ENCODE data around the gene NEFH.
"Not testable (repeated sequence)": the region's sequence is repeated elsewhere in the genome, so short reads cannot be mapped to it uniquely, and the experiment has no call there.

Gene NEFH

DNA sequence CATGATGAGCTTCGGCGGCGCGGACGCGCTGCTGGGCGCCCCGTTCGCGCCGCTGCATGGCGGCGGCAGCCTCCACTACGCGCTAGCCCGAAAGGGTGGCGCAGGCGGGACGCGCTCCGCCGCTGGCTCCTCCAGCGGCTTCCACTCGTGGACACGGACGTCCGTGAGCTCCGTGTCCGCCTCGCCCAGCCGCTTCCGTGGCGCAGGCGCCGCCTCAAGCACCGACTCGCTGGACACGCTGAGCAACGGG, 169 bp downstream of the NEFH start:
- peaks cover 48% of the 10 kb centered on the region for H3K27me3 Mint-ChIP-seq (ENCODE audit: low read depth)
- no peak overlapping the region for H3K27ac Mint-ChIP-seq
- H3K4me3 Mint-ChIP-seq: no peak overlapping the region
- H3K36me3 Mint-ChIP-seq (ENCODE audit: low read depth): peaks cover 3% of the 10 kb centered on the region
- peaks cover 12% of the 10 kb centered on the region for H3K4me1 Mint-ChIP-seq (ENCODE audit: low read depth)
- no peaks in the 10 kb centered on the region for H3K9me3 Mint-ChIP-seq

DNA sequence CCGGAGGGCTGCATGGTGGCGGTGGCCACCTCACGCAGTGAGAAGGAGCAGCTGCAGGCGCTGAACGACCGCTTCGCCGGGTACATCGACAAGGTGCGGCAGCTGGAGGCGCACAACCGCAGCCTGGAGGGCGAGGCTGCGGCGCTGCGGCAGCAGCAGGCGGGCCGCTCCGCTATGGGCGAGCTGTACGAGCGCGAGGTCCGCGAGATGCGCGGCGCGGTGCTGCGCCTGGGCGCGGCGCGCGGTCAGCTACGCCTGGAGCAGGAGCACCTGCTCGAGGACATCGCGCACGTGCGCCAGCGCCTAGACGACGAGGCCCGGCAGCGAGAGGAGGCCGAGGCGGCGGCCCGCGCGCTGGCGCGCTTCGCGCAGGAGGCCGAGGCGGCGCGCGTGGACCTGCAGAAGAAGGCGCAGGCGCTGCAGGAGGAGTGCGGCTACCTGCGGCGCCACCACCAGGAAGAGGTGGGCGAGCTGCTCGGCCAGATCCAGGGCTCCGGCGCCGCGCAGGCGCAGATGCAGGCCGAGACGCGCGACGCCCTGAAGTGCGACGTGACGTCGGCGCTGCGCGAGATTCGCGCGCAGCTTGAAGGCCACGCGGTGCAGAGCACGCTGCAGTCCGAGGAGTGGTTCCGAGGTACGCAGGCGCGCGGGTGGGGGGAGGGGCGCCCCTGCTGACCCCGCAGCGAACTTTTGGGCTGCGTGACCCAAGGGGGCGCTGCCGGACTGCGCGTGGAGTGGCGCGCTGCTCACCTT, 670 bp downstream of the NEFH start:
- Mint-ChIP-seq H3K27ac (no peak overlapping the region), H3K9me3 (no peaks in the 10 kb centered on the region), H3K4me1 (ENCODE audit: low read depth) (peaks cover 12% of the 10 kb centered on the region), H3K4me3 (peak overlapping the region; percentile 67), H3K36me3 (ENCODE audit: low read depth) (peaks cover 3% of the 10 kb centered on the region), H3K27me3 (ENCODE audit: low read depth) (peaks cover 43% of the 10 kb centered on the region)

DNA sequence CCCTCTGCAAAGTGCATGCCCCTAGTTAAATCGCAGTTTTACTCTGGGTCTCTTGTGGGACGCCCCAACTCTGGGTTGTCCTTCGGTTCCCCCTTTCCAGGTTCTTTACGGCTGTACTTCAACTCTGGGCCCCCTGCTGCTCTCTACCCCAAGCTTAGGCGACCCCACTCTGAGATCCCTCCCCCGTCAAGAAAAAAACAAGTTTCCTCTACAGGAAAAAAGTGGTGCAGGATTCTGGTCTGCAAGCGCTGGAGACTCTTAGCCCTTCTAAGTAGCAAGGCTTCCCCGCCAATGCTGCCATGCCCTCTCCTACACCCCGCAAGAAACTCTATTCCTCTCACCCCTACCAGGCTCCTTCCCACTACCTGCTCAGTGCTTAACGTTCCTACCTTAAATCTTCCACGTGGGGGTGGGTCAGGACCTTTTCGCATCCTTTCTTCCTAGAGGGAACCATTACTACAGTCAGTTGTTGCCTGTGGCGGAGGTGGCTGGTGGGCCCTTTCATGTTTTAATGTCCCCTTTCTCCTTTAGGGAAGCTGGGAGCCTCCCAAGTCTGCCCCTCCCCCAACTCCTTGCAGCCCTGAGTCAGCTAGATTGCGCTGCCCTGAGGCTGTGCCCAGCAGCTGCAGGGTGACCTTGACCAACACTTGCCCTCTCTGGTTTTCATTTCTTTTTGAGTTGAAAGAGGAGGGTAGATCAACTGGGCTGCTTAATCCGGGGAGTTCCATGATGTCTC, 1.4 kb downstream of the NEFH start:
- peak overlapping the region; percentile 55 for H3K27ac Mint-ChIP-seq
- peaks cover 42% of the 10 kb centered on the region for H3K27me3 Mint-ChIP-seq (ENCODE audit: low read depth)
- H3K9me3 Mint-ChIP-seq: no peaks in the 10 kb centered on the region
- H3K36me3 Mint-ChIP-seq (ENCODE audit: low read depth): peaks cover 3% of the 10 kb centered on the region
- peak overlapping the region; percentile 67 for H3K4me3 Mint-ChIP-seq
- H3K4me1 Mint-ChIP-seq (ENCODE audit: low read depth): peaks cover 12% of the 10 kb centered on the region

DNA sequence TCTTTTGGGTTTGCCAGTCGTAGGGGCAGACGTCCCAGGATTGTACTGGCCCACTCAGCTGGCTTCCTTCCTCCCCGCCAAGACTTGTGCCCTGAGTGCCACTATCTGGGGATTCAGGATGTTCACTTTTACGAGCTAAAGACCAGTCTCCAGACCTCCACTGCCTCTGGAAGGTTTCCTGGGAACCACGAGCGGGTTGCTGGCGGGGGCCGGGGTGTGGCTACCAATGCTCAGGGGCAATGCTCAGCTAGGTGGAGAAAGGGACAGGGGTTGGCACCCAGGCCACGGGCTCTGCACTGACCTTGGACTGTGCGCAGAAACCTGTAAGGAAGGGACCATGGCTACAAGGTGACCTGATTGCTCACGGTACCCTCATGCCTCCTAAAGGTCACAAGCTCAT, 2.2 kb downstream of the NEFH start:
- H3K9me3 Mint-ChIP-seq: no peaks in the 10 kb centered on the region
- no peak overlapping the region for H3K27ac Mint-ChIP-seq
- H3K4me3 Mint-ChIP-seq: peak overlapping the region; percentile 28
- peaks cover 3% of the 10 kb centered on the region for H3K36me3 Mint-ChIP-seq (ENCODE audit: low read depth)
- peaks cover 12% of the 10 kb centered on the region for H3K4me1 Mint-ChIP-seq (ENCODE audit: low read depth)
- H3K27me3 Mint-ChIP-seq (ENCODE audit: low read depth): peaks cover 39% of the 10 kb centered on the region

DNA sequence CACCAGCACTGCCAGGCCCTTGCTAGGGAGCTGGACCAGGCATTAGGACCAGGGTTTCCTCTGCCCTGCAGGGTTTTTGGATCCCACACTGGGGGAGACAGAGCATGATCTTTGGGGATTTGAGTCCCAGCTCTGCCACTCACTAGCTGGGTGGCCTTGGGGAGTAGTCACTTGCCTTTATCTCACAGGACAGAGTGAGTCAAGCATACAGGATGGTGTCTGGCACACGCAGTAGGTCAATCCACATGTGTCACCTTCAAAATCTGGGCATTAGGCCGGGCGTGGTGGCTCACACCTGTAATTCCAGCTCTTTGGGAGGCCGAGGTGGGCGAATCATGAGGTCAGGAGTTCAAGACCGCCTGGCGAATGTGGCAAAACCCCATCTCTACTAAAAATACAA, 2.7 kb downstream of the NEFH start:
- peaks cover 37% of the 10 kb centered on the region for H3K27me3 Mint-ChIP-seq (ENCODE audit: low read depth)
- H3K9me3 Mint-ChIP-seq: no peaks in the 10 kb centered on the region

DNA sequence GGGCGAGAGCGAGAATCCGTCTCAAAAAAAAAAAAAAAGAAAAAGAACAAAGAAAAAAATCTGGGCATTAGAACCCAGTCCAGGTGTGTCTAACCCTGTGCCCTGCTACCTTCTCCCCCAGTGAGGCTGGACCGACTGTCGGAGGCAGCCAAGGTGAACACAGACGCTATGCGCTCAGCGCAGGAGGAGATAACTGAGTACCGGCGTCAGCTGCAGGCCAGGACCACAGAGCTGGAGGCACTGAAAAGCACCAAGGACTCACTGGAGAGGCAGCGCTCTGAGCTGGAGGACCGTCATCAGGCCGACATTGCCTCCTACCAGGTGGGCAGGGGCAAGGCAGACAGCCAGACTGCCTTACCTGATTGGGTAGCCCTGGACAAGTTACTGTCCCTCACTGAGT, 3.2 kb downstream of the NEFH start:
- H3K9me3 Mint-ChIP-seq: no peaks in the 10 kb centered on the region
- H3K27me3 Mint-ChIP-seq (ENCODE audit: low read depth): peaks cover 32% of the 10 kb centered on the region
- peaks cover 3% of the 10 kb centered on the region for H3K36me3 Mint-ChIP-seq (ENCODE audit: low read depth)
- no peak overlapping the region for H3K4me3 Mint-ChIP-seq
- peaks cover 12% of the 10 kb centered on the region for H3K4me1 Mint-ChIP-seq (ENCODE audit: low read depth)
- H3K27ac Mint-ChIP-seq: no peak overlapping the region

More for the DNA sequence above, 2.7 kb downstream of the NEFH start:
- Mint-ChIP-seq H3K4me3 (no peak overlapping the region), H3K4me1 (ENCODE audit: low read depth) (peaks cover 12% of the 10 kb centered on the region), H3K27ac (no peak overlapping the region), H3K36me3 (ENCODE audit: low read depth) (peaks cover 3% of the 10 kb centered on the region)

DNA sequence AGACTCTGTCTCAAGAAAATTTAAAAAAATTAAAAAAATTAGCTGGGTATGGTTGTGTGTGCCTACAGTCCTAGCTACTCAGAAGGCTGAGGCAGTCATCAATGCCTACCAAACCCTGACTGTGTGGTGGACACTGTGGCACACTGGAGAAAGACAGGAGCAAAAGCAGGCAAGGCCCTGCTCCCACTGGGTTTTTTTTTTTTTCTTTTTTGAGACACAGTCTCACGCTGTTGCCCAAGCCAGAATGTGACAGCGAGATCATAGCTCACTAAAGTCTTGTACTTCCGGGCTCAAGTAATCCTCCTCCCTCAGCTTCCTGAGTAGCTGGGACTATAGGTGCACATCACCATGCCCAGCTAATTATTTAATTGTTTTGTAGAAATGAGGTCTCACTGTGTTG, 4.6 kb downstream of the NEFH start:
- Mint-ChIP-seq H3K27ac (no peak overlapping the region), H3K9me3 (no peaks in the 10 kb centered on the region), H3K4me1 (ENCODE audit: low read depth) (peaks cover 4% of the 10 kb centered on the region), H3K36me3 (ENCODE audit: low read depth) (peaks cover 3% of the 10 kb centered on the region), H3K4me3 (no peak overlapping the region), H3K27me3 (ENCODE audit: low read depth) (peaks cover 18% of the 10 kb centered on the region)

DNA sequence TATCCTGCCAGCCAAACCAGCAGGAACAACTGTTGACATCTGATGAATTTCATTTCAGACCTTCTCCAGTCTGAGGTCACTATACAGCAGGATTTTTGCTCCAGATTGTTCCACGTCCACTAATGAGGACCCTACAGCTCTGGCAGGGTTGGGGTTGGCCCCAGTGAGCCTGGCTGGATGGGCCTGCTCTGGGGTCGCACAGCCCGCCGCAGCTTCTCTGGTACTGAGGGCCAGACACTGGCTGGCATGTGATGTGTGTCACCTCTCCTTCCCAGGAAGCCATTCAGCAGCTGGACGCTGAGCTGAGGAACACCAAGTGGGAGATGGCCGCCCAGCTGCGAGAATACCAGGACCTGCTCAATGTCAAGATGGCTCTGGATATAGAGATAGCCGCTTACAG, 5.4 kb downstream of the NEFH start:
- no peak overlapping the region for H3K27ac Mint-ChIP-seq
- H3K4me1 Mint-ChIP-seq (ENCODE audit: low read depth): peaks cover 4% of the 10 kb centered on the region
- no peak overlapping the region for H3K4me3 Mint-ChIP-seq
- H3K27me3 Mint-ChIP-seq (ENCODE audit: low read depth): peaks cover 20% of the 10 kb centered on the region
- H3K36me3 Mint-ChIP-seq (ENCODE audit: low read depth): peaks cover 3% of the 10 kb centered on the region
- H3K9me3 Mint-ChIP-seq: no peaks in the 10 kb centered on the region

DNA sequence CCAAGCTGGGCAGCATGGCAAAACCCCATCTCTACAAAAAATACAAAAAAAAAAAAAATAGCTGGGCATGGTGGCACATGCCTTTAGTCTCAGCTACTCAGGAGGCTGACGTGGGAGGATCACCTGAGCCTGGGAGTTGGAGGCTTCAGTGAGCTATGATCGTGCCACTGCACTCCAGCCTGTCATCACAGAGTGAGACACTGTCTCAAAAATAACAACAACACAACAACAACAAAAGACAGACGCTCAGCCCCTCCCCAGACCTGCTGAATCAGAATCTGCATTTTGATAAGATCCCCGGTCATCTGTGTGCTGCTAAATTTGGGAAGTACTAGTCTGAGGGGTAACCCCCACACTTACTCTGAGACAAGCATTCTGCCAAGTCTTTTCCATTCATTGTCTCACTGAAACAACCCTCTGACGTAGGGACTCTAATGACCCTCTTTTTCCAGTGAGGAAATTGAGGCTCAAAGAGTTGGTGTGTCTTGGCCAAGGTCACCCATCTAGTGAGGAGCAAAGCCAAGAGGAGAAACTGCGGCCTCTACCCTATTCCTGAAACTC, 7.5 kb downstream of the NEFH start:
- H3K4me1 Mint-ChIP-seq (ENCODE audit: low read depth): no peaks in the 10 kb centered on the region
- H3K27ac Mint-ChIP-seq: no peak overlapping the region
- no peak overlapping the region for H3K4me3 Mint-ChIP-seq

DNA sequence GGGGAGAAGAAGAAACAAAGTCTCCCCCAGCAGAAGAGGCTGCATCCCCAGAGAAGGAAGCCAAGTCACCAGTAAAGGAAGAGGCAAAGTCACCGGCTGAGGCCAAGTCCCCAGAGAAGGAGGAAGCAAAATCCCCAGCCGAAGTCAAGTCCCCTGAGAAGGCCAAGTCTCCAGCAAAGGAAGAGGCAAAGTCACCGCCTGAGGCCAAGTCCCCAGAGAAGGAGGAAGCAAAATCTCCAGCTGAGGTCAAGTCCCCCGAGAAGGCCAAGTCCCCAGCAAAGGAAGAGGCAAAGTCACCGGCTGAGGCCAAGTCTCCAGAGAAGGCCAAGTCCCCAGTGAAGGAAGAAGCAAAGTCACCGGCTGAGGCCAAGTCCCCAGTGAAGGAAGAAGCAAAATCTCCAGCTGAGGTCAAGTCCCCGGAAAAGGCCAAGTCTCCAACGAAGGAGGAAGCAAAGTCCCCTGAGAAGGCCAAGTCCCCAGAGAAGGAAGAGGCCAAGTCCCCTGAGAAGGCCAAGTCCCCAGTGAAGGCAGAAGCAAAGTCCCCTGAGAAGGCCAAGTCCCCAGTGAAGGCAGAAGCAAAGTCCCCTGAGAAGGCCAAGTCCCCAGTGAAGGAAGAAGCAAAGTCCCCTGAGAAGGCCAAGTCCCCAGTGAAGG, 9.2 kb downstream of the NEFH start:
- not testable (repeated sequence) for H3K4me3 Mint-ChIP-seq; H3K9me3 Mint-ChIP-seq; H3K4me1 Mint-ChIP-seq (ENCODE audit: low read depth); H3K36me3 Mint-ChIP-seq (ENCODE audit: low read depth); H3K27me3 Mint-ChIP-seq (ENCODE audit: low read depth); H3K27ac Mint-ChIP-seq

More for the DNA sequence above, 7.5 kb downstream of the NEFH start:
- Mint-ChIP-seq H3K36me3 (ENCODE audit: low read depth) (no peaks in the 10 kb centered on the region), H3K9me3 (no peaks in the 10 kb centered on the region), H3K27me3 (ENCODE audit: low read depth) (peaks cover 6% of the 10 kb centered on the region)

DNA sequence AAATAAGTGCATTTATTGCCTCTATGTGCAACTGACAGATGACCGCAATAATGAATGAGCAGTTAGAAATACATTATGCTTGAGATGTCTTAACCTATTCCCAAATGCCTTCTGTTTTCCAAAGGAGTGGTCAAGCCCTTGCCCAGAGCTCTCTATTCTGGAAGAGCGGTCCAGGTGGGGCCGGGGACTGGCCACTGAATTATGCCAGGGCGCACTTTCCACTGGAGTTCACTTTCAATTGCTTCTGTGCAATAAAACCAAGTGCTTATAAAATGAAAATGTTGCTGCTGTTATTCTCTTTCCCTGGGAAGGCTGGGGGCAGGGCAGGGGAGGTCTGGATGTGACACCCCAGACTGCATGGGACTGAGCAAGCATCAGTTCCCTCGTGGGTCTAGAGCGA, 11.0 kb downstream of the NEFH start:
- Mint-ChIP-seq H3K9me3 (peaks cover 8% of the 10 kb centered on the region), H3K27me3 (ENCODE audit: low read depth) (peaks cover 5% of the 10 kb centered on the region), H3K4me3 (no peak overlapping the region), H3K4me1 (ENCODE audit: low read depth) (no peaks in the 10 kb centered on the region), H3K36me3 (ENCODE audit: low read depth) (peaks cover 3% of the 10 kb centered on the region), H3K27ac (no peak overlapping the region)

DNA sequence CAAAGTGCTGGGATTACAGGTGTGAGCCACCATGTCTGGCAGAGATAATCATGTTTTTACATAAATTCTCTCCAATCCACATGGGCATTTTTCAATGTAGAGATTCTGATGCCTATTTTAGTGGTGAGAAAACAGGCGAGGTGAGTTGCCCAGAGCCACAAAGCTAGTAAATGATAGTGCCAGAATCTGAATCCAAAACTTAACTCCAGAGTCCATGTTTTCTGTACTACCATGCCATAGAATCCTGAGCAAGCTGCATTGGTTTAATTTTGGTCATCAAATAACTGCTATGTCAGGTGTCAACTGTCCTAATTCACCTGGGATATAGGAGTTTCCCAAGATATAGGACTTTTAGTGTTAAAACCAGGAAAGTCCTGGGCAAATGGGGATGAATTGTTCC, 13.6 kb downstream of the NEFH start:
- H3K9me3 Mint-ChIP-seq: peaks cover 8% of the 10 kb centered on the region
- no peaks in the 10 kb centered on the region for H3K4me1 Mint-ChIP-seq (ENCODE audit: low read depth)
- peaks cover 10% of the 10 kb centered on the region for H3K36me3 Mint-ChIP-seq (ENCODE audit: low read depth)
- H3K4me3 Mint-ChIP-seq: no peak overlapping the region
- H3K27me3 Mint-ChIP-seq (ENCODE audit: low read depth): peaks cover 5% of the 10 kb centered on the region
- H3K27ac Mint-ChIP-seq: no peak overlapping the region

DNA sequence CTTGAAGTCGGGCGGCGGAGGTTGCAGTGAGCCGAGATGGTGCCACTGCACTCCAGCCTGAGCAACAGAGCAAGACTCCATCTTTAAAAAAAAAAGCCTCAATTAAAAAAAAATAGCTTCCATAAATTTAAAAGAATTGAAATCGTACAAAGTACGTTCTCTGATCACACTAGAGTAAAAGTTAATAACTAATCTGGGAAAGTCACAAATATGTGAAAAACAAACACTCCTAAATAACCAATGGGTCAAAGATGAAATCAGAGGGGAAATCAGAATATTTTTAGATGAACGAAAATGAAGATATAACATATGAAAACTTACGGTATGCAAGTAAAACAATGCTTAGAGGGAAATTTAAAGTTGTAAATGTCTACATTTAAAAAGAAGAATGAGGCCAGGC, 19.8 kb downstream of the NEFH start:
- Mint-ChIP-seq H3K9me3 (peaks cover 3% of the 10 kb centered on the region), H3K4me3 (no peak overlapping the region), H3K4me1 (ENCODE audit: low read depth) (no peaks in the 10 kb centered on the region), H3K27ac (no peak overlapping the region), H3K36me3 (ENCODE audit: low read depth) (peaks cover 12% of the 10 kb centered on the region), H3K27me3 (ENCODE audit: low read depth) (no peaks in the 10 kb centered on the region)

DNA sequence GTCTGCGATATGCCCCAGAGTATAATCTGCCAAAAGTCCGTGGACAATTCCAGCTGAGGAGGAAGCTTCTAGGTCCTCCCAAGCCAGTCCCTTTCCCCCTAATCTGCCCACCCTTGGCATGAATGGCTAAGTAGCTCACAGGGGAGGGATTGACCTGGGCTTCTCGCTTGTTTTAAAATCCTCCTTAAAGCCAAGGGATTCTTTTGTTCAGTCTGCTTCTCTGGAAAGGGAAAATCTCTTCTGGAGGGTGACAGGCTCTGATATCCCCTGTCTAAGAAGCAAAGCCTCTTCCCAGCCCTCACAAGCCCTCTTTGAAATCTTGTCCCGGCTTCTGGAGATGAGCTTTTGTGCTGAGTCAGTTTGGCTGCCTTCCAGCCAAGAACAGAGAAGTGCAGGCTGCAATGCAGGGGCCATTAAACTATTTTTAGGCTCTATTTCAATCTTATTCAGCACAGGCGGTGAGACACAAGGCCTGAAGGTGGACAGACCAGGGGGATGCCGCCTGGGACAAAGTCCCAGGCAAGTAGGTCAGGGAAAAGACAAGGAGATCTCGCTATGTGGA, 23.9 kb downstream of the NEFH start:
- Mint-ChIP-seq H3K27ac (no peak overlapping the region), H3K27me3 (ENCODE audit: low read depth) (no peaks in the 10 kb centered on the region), H3K36me3 (ENCODE audit: low read depth) (peaks cover 22% of the 10 kb centered on the region), H3K4me1 (ENCODE audit: low read depth) (no peaks in the 10 kb centered on the region), H3K4me3 (no peak overlapping the region), H3K9me3 (no peaks in the 10 kb centered on the region)

All from T-helper 1 cell treated with Interleukin-12 subunit alpha and Interleukin-12 subunit beta and Interleukin-4 antibody, amounts not matched to agents 30 μg/mL and 1 μg/mL, for 36 hours (primary cell).